ENCODE measurements around the gene KRABD2.
"Not testable (repeated sequence)": the region's sequence is repeated elsewhere in the genome, so short reads cannot be mapped to it uniquely, and the experiment has no call there.

Gene KRABD2

DNA sequence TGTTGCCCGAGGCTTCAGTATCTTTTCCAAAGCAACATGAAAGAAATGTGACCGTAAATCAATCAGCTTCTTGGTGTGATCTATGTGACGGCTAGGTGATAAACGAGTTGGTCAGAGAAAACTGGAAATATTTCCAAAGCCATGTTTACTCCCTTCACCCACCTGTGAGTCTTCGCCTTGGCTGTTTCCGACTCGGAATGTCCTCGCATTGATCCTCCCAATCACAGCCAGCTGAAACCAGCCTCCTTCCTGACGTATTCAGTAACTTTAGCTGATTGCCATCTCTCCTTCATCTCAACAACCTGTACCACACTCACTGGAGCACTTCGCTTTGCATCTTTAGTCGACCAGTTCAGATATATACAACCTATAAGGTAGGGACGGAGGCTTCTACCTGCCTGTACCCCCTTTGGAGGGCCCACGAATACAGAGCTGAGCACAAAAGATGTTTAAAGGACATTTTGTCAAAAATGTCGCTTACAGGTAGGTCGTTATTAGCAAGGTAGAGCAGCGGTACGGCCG, 705 bp downstream of the KRABD2 start:
- Histone ChIP-seq H3K27me3 (ENCODE audit: insufficient read depth, low read length) (no peaks in the 10 kb centered on the region), H2BK5ac (ENCODE audit: insufficient read length, low read length) (no peak overlapping the region), H2BK12ac (ENCODE audit: insufficient read length, low read depth, low read length) (no peak overlapping the region), H3K27ac (ENCODE audit: insufficient read length, low read depth, low read length) (peak overlapping the region; percentile 24), H2BK120ac (ENCODE audit: low read depth, low read length, poor library complexity, severe bottlenecking) (no peak overlapping the region), H2BK20ac (ENCODE audit: low read depth, low read length, poor library complexity, severe bottlenecking) (no peak overlapping the region), H3K9ac (ENCODE audit: extremely low read depth, insufficient read length, low read length) (peak overlapping the region; percentile 85), H4K8ac (replicated peaks; ENCODE audit: insufficient read length, low read depth, low read length) (no peak overlapping the region), H3K79me1 (ENCODE audit: insufficient read depth, low read depth, low read length, poor library complexity, severe bottlenecking) (no peaks in the 10 kb centered on the region), H4K91ac (ENCODE audit: insufficient read length, low read depth, low read length) (no peak overlapping the region), H4K5ac (ENCODE audit: insufficient read length, low read depth, low read length) (peak overlapping the region; percentile 31), H3K9me3 (ENCODE audit: control insufficient read depth, low read depth, low read length) (no peaks in the 10 kb centered on the region), H3K14ac (ENCODE audit: insufficient read depth, low read length) (peak overlapping the region; percentile 87; the same call in 1 of the 2 replicates), H4K20me1 (ENCODE audit: control insufficient read depth, insufficient read depth, insufficient read length) (no peaks in the 10 kb centered on the region), H3K4ac (ENCODE audit: low read depth, low read length) (no peak overlapping the region), H2AK5ac (ENCODE audit: insufficient read length, low read length) (no peak overlapping the region), H3K4me2 (ENCODE audit: insufficient read depth, insufficient read length, low read length) (peak overlapping the region; percentile 87), H3K23ac (ENCODE audit: insufficient read length, low read depth, low read length) (no peak overlapping the region), H3K23me2 (ENCODE audit: insufficient read length, low read depth, low read length, poor library complexity, severe bottlenecking) (peaks cover 8% of the 10 kb centered on the region), H2AFZ (ENCODE audit: low read length) (no peak overlapping the region), H2BK15ac (ENCODE audit: low read depth, low read length) (no peak overlapping the region), H3K56ac (ENCODE audit: insufficient read length, low read depth, low read length) (peak overlapping the region; percentile 2), H3K4me1 (ENCODE audit: insufficient read depth, low read length) (peaks cover 3% of the 10 kb centered on the region), H3K79me2 (ENCODE audit: insufficient read depth, low read length) (peaks cover 2% of the 10 kb centered on the region; the same call in 1 of the 2 replicates), H3T11ph (ENCODE audit: low read length) (no peak overlapping the region), H3K18ac (ENCODE audit: insufficient read length, low read depth, low read length) (no peak overlapping the region)
- DNase-seq, result no peak
- H3K36me3 Mint-ChIP-seq (ENCODE audit: insufficient read depth in 1 of 3, low read depth in 3 of 3), result peaks cover 30 to 69% (median 64%) of the 10 kb centered on the region in 3 experiments
- H3K9me3 Mint-ChIP-seq, result peaks cover 0 to 1% of the 10 kb centered on the region in 2 experiments; a peak in 1 of 5 replicates
- no CpG with 5 or more reads among the region's 18 CpGs for WGBS (ENCODE audit: extremely low coverage, insufficient read length, low lambda C conversion rate)
- H3K4me1 Mint-ChIP-seq, result peaks cover 35% of the 10 kb centered on the region in 2 experiments
- peak overlapping the region; percentile 17 to 69 (median 56); a peak in 6 of 7 replicates for H3K27ac Mint-ChIP-seq
- H3K4me3 Mint-ChIP-seq, result peak overlapping the region; percentile 87 to 89
- TF ChIP-seq, protein P1, sequence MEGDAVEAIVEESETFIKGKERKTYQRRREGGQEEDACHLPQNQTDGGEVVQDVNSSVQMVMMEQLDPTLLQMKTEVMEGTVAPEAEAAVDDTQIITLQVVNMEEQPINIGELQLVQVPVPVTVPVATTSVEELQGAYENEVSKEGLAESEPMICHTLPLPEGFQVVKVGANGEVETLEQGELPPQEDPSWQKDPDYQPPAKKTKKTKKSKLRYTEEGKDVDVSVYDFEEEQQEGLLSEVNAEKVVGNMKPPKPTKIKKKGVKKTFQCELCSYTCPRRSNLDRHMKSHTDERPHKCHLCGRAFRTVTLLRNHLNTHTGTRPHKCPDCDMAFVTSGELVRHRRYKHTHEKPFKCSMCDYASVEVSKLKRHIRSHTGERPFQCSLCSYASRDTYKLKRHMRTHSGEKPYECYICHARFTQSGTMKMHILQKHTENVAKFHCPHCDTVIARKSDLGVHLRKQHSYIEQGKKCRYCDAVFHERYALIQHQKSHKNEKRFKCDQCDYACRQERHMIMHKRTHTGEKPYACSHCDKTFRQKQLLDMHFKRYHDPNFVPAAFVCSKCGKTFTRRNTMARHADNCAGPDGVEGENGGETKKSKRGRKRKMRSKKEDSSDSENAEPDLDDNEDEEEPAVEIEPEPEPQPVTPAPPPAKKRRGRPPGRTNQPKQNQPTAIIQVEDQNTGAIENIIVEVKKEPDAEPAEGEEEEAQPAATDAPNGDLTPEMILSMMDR (conservative IDR thresholded peaks at IDR 0.05), result no peak
- H3K27me3 Mint-ChIP-seq (ENCODE audit: low read depth), result no peaks in the 10 kb centered on the region

DNA sequence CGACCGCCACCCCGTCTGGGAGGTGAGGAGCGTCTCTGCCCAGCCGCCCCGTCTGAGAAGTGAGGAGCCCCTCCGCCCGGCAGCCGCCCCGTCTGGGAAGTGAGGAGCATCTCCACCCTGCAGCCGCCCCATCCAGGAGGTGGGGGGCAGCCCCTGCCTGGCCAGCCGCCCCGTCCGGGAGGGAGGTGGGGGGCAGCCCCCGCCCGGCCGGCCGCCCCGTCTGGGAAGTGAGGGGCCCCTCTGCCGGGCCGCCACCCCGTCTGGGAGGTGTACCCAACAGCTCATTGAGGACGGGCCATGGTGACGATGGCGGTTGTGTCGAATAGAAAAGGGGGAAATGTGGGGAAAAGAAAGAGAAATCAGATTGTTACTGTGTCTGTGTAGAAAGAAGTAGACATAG, 2.6 kb downstream of the KRABD2 start:
- H3K9me3 Mint-ChIP-seq, result not testable (repeated sequence)
- H3K36me3 Mint-ChIP-seq (ENCODE audit: insufficient read depth in 1 of 3, low read depth in 3 of 3), result peaks cover 16 to 65% (median 61%) of the 10 kb centered on the region in 3 experiments

More for the DNA sequence above, 2.6 kb downstream of the KRABD2 start:
- H3K23ac ChIP-seq (ENCODE audit: insufficient read length, low read depth, low read length); H2BK5ac ChIP-seq (ENCODE audit: insufficient read length, low read length); H3K9me3 ChIP-seq (ENCODE audit: control insufficient read depth, low read depth, low read length); H3T11ph ChIP-seq (ENCODE audit: low read length); H3K79me2 ChIP-seq (ENCODE audit: insufficient read depth, low read length); H3K9ac ChIP-seq (ENCODE audit: extremely low read depth, insufficient read length, low read length); H4K20me1 ChIP-seq (ENCODE audit: control insufficient read depth, insufficient read depth, insufficient read length); H2BK12ac ChIP-seq (ENCODE audit: insufficient read length, low read depth, low read length); H3K23me2 ChIP-seq (ENCODE audit: insufficient read length, low read depth, low read length, poor library complexity, severe bottlenecking); H3K4ac ChIP-seq (ENCODE audit: low read depth, low read length); H4K8ac ChIP-seq (replicated peaks; ENCODE audit: insufficient read length, low read depth, low read length); H3K4me3 Mint-ChIP-seq; H2BK20ac ChIP-seq (ENCODE audit: low read depth, low read length, poor library complexity, severe bottlenecking); H2AK5ac ChIP-seq (ENCODE audit: insufficient read length, low read length); H3K14ac ChIP-seq (ENCODE audit: insufficient read depth, low read length); H2BK120ac ChIP-seq (ENCODE audit: low read depth, low read length, poor library complexity, severe bottlenecking); H3K79me1 ChIP-seq (ENCODE audit: insufficient read depth, low read depth, low read length, poor library complexity, severe bottlenecking); H2AFZ ChIP-seq (ENCODE audit: low read length); H3K27ac ChIP-seq (ENCODE audit: insufficient read length, low read depth, low read length); H3K56ac ChIP-seq (ENCODE audit: insufficient read length, low read depth, low read length); H3K4me2 ChIP-seq (ENCODE audit: insufficient read depth, insufficient read length, low read length); H3K27me3 Mint-ChIP-seq (ENCODE audit: low read depth); H3K18ac ChIP-seq (ENCODE audit: insufficient read length, low read depth, low read length); H4K91ac ChIP-seq (ENCODE audit: insufficient read length, low read depth, low read length); H2BK15ac ChIP-seq (ENCODE audit: low read depth, low read length); H3K4me1 ChIP-seq (ENCODE audit: insufficient read depth, low read length); H3K27me3 ChIP-seq (ENCODE audit: insufficient read depth, low read length); H3K27ac Mint-ChIP-seq; DNase-seq; H4K5ac ChIP-seq (ENCODE audit: insufficient read length, low read depth, low read length): not testable (repeated sequence)
- WGBS (ENCODE audit: extremely low coverage, insufficient read length, low lambda C conversion rate), result no CpG with 5 or more reads among the region's 26 CpGs
- peaks cover 22 to 23% of the 10 kb centered on the region in 2 experiments for H3K4me1 Mint-ChIP-seq

Measured in H9 (cell line).